ENCODE data around the gene SND1.

The SND1 gene

DNA sequence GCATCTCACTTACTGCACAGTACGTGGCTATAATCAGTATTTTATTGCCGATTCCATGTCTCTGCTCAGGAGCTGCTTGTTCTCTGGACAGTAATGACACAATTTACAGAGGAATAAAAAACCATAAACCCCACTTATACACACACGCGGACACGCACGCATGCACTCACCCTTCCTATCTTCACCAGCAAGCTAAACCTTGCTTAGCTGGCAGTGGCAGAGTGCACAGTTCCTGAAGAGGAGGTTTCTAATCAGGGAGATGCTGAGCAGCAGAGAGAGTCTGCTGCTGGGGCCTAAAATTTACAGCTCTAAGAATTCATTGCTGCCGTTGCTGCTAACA, 66.3 kb downstream of the SND1 start:
- no peak for DNase-seq (ENCODE audit: low read depth in 1 of 2, low spot score in 1 of 2)

DNA sequence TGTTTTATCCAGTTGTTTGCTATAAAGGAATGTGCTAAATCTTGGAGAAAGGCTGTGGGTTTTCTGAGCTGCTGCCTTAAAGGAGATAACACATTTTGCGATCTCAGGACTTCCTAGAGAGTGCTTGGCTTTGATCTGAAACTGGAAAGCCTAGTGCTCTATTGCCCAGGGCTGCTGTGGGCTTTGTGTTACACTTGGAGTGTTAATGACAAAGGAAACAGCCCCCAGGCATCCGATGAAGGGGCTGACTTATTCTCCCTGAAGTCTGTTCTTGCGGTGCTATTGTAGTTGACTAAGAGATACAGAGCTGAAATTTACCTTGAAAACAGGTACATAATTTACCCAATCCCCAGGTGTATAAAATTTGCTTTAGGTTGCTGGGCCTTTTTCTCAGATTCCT, 74.5 kb downstream of the SND1 start:
- DNase-seq (ENCODE audit: low read depth in 1 of 2, low spot score in 1 of 2), result no peak

DNA sequence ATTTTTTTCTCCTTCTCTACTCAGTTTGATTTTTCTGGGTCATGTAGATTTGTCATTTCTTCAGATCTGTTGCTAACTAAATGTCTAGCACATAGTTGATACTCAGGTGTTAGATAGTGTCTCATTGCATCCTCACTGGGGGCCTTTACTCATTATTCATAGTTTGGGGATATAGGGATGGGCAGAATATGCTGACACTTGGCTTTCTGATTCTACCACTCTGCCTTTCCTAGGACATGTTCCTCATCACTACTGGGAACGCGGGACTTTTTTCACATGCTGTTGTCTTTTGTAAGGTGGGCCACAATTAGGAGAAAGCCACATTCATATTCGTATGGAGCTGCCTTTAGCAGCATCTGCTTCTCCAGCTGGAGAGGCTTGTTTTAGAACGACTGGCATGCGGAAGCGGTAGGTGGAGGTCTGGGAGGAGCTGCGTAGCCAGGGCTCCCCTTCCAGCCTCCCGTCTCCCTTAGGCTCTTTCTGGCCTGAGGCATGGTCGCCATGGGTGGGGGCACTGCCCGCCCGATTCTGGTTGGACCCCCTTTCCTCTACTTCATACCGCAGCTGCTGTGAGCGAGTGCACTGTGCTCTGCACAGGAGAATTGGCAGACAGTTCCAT, 78.8 kb downstream of the SND1 start:
- no peak for DNase-seq (ENCODE audit: low read depth in 1 of 2, low spot score in 1 of 2)

DNA sequence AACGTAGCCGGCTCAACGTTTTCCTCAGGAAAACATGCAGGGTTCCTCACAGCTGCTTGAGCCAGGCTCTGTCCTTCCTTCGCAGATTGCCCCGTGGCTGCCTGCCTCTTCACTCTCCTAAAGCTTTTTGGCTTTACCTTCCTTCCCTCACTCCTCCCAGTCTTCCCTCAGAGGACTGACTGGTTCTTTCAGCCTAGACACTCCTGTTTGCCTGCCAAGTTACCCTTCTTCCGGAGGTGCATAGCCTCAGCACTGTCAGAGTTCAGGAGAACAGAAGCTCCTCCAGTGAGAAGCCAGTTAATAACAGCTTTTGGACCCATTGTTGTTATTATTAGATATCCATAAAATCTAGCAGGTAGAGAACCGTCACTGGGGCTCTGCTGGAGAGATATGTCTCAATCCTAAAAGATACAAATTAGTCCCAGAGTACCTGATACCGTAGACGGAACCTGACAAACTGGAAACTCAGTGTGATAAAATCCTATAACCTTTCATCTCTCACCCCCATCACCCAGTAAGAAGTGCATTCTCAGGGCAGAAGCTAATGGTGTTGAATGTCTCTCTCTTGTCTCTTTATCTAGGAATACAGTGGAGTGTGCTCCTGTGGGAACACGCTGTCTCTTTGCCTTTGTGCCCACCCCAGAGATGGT, 79.6 kb downstream of the SND1 start:
- DNase-seq (ENCODE audit: low read depth in 1 of 2, low spot score in 1 of 2), result no peak

DNA sequence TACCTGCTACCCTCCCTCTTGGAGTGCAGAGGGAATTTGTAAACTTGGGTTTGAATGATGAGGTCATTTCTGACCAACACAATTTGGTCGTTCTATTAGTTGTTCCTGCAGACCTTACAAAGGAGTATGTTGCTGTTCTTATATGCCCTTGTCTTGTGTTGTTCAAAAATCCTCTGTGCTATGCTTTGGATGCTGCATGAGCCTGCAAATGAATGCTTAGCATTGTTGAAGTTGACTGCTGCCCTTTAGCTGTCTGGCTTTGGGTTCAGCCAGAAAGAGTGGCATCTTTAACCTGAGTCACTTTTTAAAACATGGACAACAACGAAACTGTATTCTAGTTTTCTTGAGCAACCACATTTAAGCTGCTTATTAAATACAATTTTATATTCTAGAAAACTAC, 80.3 kb downstream of the SND1 start:
- DNase-seq (ENCODE audit: low read depth in 1 of 2, low spot score in 1 of 2), result no peak

DNA sequence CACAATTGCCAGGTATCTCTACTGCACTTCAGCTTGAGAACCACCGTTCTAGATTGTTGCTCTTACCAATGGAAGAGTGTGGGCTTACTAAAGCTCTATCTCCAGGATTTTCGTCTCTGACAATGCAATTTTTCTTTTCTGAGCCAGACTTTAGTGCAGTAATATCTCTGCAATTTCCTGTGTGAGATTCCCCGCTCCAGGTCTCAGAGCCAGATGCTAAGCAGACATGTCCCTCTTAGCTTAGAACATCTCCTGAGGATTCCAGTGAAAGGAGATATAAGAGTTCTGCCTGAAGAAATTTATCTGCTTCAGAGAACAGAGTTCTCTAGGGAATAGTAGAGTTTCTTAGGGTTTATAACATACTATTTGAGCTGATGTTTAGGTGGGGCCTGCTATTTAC, 82.0 kb downstream of the SND1 start:
- DNase-seq (ENCODE audit: low read depth in 1 of 2, low spot score in 1 of 2), result no peak

DNA sequence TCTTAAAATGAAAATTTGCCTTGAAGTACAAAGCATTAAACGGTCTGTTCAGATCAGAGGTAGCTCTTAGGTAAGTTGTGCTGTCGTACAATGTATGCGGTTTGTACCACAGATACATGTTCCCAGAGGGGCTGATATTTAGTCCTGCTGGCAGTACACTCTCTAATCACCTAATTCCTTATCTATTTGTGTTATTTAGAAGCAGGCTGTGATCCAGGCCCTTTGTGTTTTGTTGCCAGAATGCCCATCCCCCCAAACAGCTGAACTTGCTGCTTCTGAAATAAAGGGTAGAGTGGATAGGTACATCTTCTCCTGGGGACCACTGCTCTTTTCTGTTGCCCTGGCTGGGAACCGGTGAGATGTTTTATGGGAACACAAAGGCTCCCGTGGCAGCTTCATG, 84.5 kb downstream of the SND1 start:
- no peak for DNase-seq (ENCODE audit: low read depth in 1 of 2, low spot score in 1 of 2)

DNA sequence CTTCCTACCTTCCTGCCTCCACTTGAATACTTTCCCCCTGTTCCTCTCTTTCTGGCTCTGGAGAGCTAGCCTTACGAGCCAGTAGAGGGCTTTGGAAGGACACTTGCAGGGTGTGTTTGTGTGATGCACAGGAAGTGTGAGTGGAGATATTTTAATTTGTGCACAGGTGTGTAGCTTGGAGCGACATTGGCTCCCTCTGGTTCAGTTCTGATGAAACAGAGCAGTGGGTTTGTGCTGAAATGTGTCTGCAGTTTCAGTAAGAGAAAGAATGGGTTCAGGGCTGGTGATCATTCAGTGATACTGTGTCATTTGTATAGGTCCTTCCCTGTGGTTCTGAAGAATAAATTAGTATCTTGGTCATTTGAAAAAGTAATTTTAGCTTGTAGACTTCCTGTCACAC, 86.9 kb downstream of the SND1 start:
- DNase-seq (ENCODE audit: low read depth in 1 of 2, low spot score in 1 of 2), result no peak

DNA sequence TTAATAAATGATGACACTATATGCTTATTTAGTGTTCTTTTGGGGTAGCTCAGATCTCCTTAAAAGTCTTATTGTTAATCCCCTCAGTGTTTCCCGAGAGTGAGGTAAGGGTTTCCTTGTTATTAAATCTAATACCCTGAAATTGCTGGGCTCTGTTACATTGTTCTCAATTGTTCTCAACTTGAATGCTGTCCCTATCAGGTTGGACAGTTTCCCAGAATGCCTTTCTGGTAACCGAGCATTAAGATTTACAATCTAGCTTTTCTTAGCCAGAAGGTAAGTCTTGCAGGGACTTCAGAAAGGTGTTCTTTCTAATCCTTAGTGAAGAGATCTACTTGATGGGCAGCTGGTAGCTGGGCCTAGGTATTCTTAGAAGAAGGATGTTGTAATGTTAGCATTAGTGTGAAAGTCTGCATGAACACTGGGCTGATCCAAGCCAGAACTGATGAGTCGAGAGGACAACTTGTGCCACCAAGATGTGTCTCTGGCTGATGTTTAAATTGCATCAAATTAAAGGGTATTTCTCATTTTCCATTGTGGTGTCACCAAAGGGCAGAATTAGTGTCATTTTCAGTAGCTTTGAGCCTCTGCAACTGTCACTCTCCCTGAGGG, 89.9 kb downstream of the SND1 start:
- DNase-seq (ENCODE audit: low read depth in 1 of 2, low spot score in 1 of 2), result no peak

DNA sequence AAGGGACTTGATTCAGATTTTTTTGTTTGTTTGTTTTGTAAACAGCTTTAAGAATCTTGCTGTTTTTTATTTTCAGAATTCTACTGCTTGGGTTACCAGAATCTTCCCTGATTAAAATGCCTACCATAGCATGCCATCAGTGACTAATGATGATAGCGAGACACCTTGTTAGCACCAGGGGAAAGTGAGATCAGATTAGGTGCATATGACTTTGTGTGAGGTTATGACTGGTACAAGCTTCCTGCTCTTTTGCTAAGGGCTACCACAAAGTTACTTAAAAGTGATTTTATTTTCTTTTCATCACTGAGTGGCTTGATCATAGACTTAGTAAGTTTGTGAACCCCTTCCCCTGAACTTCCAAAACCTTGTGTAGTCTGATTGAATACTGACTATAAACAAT, 93.5 kb downstream of the SND1 start:
- no peak for DNase-seq (ENCODE audit: low read depth in 1 of 2, low spot score in 1 of 2)

DNA sequence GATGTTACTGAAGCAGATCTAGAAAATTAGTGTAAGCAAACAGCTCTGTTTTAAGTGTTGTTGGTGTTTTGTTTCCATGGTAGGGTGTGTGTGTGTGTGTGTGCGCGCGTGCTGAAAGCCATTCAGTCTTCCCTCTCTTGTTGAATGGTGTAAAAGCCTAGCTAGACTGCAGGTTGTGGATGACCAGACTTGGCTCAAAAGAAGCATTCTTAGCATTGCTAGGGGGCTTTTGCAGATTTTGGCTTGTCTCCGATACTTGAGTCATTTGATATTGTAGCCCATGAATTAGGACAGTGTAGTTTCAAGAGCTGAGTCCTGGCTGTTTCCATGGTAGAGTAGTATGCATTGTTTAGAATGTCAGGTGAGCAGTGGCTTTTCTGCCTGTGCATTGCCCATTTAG, 99.1 kb downstream of the SND1 start:
- DNase-seq (ENCODE audit: low read depth in 1 of 2, low spot score in 1 of 2), result no peak

DNA sequence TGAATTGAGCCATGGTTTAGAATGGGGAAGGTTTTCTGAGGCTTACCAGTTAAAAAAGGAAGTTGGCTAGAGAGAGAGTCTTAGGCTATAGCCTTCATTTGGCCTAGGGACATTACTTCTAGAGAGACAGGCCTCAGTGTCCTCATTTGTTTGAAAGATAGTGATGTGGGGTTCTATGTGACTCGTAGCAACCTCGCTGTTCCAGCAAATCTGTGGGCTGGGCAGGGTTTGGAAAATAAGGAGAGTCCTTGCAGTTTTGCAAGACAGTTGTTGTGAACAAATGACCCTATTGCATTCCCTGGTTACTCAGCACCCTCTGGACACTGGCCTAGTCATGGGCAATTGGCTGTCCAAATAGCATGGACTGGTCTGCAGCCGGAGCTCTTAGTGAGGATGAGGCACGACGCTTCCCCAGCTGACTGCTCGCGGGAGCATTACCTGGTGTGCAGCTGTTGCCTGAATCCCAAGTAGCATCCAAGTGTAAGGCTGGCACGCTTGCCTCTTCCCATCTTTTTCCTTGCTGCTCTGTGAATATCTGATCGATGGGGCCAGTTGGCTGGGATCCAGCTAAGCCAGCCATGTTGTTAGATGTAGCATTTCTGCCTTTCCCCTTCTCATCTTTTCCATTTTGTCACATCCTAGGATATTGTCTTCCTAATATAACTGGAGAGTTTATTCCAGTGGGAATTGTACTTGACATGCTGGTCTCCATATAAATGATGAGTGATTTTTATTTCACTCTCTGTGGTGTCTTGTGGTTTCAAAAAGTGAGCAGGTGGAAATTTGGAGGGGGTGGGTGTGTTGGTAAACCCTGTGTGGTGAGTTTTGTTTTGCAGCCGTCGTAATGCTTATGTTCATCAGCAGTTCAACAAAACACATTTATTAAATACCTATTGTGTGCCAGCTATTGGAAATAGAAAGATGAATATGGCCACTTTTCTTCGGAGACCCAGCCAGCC, 99.8 kb downstream of the SND1 start:
- no peak for DNase-seq (ENCODE audit: low read depth in 1 of 2, low spot score in 1 of 2)

DNA sequence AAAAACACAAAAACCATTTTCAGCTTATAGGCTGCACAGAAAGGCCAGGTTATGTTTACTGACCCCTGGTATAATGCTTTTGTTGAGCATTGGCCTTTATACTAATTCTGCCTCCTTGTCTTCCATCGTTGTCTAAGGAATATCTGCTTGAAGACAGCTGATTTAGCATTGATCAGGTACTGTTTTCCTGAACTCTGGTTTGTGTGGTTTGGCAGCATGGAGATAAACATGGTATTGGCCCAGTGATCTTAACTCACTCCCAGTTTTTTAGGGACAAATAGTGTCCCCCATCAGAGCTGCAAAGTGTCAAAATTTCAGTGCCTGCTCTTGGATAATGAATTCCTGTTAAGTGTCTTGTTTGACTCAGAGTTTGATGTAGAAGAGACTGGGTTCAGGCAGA, 100.8 kb downstream of the SND1 start:
- DNase-seq (ENCODE audit: low read depth in 1 of 2, low spot score in 1 of 2), result no peak

DNA sequence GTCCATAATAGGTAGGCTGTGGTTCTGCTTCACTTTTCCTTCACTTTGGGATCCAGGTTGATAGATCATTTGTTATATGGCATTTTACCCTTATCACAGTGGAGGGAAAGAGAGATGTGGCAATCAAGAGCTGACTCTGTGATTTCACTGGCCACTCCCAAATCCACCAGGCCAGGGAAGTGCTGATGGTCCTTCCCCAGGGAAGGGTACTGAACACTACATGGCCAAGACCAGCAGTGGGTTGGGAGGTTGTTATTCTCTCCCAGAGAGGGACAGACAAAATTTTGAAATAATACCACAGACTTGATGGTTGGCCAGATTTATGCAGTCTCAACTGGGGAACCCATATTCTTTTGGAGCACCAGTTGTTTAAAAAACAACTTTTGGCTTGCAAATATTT, 102.5 kb downstream of the SND1 start:
- DNase-seq (ENCODE audit: low read depth in 1 of 2, low spot score in 1 of 2), result no peak

DNA sequence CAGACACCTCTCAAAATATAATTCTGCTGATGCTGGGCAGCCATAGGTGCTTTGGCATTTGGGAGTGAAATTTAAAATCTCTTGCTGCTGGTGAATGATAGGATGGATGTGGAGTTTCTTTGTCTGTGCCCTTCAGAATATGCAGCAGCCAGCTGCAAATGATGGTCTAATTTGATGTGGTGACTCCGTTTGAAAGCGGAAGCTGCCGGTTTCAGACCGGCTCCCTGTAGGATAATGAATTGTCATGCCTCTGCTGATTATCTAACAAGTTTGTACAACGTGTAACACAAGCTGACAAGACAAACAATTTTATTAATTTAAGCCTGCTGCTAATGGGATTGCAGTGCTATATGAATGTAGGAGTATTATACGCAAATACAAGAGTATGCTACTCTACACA, 103.5 kb downstream of the SND1 start:
- no peak for DNase-seq (ENCODE audit: low read depth in 1 of 2, low spot score in 1 of 2)

DNA sequence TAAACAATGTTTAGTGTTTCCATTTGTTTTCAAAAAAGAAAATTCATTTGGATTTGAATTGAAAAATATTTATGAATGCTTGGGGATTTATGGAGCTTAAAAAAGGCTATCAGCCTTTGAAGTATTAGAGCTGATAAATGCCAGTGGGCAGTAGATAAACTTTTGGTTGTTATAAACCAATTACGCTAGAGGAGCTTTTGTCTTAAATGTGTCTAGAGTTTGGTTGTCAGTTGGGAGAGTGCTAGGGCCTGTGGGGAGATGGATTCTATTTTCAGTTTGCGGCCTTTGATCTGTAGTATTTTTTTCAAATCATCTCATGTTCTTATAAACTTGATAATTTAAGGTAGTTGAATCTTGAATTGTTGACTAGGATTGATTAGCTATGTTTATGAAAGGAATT, 104.0 kb downstream of the SND1 start:
- DNase-seq (ENCODE audit: low read depth in 1 of 2, low spot score in 1 of 2), result no peak

DNA sequence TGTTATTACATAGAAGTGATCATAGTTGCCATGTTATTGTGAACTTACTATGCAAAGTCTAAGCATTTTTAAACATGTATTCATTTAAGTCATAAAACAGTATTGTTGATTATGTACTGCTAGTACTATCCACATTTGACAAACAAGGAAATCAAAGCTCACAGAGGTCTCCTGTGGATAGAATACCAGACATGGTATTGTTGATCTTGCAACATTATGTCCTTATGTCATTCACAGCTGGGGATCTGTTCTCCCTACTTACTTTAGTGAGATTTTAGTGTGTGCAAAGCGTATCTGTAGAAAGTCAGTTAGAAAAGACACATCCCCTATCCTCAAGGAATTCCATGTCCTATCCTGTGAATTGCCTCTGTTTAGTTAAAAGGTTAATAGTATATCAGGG, 106.1 kb downstream of the SND1 start:
- no peak for DNase-seq (ENCODE audit: low read depth in 1 of 2, low spot score in 1 of 2)

DNA sequence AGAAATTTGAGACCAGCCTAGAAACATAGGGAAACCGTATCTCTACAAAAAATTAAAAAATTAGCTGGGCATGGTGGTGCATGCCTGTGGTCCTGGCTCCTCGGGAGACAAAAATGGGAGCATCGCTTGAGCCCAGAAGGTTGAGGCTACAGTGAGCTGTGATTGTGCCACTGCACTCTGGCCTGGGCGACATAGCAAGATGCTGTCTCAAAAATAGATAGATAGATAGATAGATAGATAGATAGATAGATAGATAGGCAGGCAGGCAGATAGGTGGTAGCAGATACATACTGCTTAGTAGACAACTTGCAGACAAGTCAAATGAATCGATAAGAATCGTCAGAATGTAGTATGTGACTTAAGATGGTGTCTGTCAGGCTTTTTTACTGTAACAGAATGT, 106.9 kb downstream of the SND1 start:
- DNase-seq (ENCODE audit: low read depth in 1 of 2, low spot score in 1 of 2), result no peak

DNA sequence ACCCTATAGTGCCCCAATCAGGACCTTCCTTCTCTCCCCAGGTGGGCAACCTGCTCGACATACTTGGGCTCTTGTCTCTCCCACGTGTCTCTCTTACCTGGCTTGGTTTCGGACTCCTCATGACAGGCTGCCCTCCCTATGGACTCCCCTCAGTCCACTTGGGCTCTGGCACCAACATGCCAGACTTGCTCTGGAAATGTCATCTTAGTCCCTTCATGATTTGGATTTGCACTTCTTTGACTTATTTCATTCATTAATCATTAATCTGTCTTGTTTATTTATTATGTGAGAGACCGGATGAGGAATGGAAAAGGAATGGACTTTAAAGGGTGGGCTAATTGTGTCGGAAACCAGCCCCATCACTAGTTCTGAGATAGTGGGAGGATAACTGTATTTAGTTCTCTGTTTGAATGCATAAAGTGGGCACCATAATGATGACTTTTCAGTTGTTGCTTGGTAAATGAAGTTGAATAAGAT, 108.0 kb downstream of the SND1 start:
- DNase-seq (ENCODE audit: low read depth in 1 of 2, low spot score in 1 of 2), result no peak

DNA sequence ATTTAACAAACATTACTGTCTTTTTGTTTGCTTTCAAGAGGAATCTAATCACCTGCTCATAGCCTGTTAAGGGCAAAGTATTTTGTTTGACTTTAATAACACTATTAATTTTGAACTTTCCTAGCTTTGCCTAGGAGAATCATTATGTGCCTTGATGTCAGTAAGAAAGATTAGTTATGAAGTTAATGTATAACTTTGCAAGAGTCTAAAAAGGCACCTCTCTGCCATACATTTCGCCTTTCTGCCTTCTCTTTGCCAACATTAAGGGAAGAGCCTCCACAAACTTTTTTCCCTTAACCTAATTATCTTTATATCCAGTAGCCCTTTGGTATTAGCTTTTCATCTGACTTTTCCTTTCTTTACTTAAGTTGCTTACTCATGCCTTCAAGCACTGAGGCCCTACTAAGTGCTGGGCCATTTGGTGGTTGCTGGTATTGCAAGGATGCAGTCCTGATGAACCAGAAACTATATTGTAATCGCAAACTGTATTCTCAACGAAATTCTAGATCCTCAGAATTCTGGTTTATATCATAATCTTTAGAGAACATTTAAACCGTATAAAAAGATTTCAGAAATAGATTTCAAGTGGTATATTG, 108.5 kb downstream of the SND1 start:
- no peak for DNase-seq (ENCODE audit: low read depth in 1 of 2, low spot score in 1 of 2)

DNA sequence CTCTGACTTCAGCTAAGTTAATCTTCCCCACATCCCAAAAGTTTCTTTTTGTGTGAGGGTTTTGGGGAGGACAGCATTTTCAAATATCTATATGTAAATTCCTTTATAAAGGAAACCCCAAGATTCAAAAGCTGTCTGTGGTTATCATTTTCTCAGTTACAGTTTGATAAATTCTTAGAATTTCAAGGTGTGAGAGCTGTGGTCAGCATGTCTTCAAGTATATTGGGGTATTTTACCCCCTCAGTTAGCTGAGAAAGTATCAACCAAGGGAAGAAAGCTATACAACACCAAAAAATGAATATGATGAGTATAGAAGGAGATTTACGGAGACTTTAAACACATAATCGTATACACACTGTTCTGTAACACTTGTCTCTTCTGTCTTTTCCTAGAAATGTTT, 109.2 kb downstream of the SND1 start:
- DNase-seq (ENCODE audit: low read depth in 1 of 2, low spot score in 1 of 2), result no peak

Measured in stimulated activated CD4-positive, alpha-beta T cell treated with anti-CD3 and anti-CD28 coated beads, Interleukin-15, amount 100 ng/mL, for 1 hour (primary cell).